ES-I3 (cell line): Measurements from ENCODE around the gene ZSCAN18.
A peak's percentile ranks its signal among the peaks of the same experiment; 100 is the strongest.

Source experiments
- H3K36me3 ChIP-seq: 2 replicates; pipeline ENCODE4 v1.6.1; 2013; ENCODE audit warnings: mild to moderate bottlenecking, low read length, control low read depth, moderate library complexity; ENCODE audit not compliant: insufficient read depth
- H3K4me1 ChIP-seq: 2 replicates; pipeline ENCODE4 v1.6.1; 2013; ENCODE audit warnings: mild to moderate bottlenecking, control low read depth, low read length; ENCODE audit not compliant: insufficient read depth
- H3K9ac ChIP-seq: 2 replicates; pipeline ENCODE4 v1.6.1; 2013; ENCODE audit warnings: low read depth, mild to moderate bottlenecking, low read length, moderate library complexity
- H3K9me3 ChIP-seq: 2 replicates; pipeline ENCODE4 v1.6.1; 2013; ENCODE audit warnings: mild to moderate bottlenecking, low read length, moderate library complexity; ENCODE audit not compliant: control insufficient read depth, insufficient read depth

ZSCAN18 gene

DNA sequence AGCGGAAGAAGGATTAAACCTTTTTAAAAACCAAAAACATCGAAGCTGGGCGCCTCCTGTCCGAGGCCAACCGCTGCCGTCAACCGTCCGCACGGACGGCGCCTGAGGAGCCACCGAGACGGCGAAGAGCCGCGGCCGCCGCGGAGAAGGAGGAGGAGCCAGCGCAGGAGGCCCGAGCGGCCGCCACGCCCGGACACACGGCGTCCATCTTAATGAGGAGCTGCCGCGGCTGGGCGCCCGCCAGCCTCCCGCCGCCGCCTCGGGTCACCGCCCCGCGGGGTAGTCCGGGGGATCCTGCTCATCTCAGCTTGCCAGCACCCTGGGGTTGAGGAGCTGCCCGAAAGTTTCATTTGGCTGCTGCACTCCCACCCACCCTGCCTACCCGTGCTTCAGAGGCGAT lies 53.6 kb downstream of the ZSCAN18 start:
- H3K9ac ChIP-seq, result no peak overlapping the region
- H3K36me3 ChIP-seq, result no peaks in the 10 kb centered on the region
- 0 out of 2 replicates have a peak, but pooled peaks cover under 1% of the 10 kb centered on the region for H3K9me3 ChIP-seq
- no peaks in the 10 kb centered on the region for H3K4me1 ChIP-seq

DNA sequence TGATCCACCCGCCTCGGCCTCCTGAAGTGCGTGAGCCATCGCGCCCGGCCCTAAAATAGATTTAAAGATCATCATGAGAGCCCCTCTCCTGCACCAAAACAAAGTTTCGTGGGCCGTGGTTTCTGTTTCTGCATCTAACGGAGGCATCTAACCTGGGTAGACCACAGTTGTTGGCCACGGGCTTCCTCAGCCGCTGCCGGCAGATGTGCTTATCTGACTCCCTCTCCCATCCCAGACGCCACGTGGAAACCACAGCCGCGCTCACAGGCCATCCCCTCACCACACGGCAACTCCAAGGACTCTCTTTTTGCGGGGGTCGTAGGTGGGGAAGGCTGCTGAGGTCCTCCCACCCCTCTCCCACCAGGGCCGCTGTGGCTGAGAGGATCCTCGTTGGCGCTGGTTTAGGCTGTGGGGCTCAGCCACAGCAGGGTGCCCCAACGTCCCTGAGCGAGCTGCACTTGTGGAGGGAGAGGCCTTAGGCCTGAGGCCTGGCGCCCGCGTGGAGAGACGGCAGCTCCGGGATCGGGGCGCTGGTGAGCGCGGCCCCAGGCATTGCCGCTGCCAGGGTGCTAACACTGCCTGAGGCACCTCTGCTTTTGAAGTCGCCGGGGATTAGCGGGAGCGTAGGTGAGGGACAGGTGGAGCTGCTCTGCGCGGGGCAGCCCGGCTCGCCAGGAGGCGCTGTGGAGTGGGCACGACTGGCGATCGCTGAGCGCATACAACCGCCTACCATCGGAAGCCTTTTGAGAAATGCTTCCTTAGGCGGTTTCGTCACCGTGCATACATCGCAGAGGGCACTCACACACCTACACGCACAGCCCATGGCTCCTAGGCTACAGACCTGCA lies 55.3 kb downstream of the ZSCAN18 start:
- no peak overlapping the region for H3K9ac ChIP-seq
- no peaks in the 10 kb centered on the region for H3K4me1 ChIP-seq
- H3K9me3 ChIP-seq, result no peaks in the 10 kb centered on the region
- H3K36me3 ChIP-seq, result no peaks in the 10 kb centered on the region

DNA sequence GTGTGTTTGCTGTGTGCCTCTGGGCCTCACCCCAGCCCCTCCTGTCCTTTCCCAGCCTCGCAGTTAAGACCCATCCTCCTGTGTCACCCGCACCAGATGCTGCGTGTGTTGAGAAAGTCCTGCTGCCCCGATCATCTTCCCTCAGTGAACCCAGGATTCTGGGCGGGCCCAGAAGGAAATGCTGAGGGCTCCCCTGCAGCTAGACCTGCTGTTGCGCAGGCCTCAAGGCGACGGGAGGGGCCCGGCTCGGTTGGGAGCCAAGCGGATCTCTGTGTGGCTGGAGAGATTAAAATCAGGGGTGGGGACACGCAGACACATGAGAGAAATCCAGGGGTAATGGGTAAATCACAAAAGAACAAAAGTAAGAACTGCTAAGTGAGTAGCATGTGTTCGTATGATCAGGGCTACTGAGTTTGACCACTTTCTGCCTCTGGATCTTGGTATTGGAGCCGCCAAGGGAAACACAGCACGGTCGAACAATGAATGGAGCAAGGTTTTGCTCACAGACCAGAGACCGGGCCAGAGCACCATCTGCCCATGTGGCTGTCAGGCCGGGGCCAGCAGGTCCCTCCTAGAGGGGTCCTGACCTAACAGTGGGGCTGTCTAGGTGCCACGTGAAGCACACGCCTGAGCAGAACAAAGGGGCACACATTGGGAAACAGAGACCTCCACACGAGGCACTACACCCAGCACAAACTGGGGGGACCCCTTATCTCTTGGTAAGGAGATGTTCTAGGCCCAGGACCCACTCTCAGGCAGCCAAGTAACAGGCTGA lies 57.1 kb downstream of the ZSCAN18 start:
- Histone ChIP-seq H3K9ac (no peak overlapping the region), H3K9me3 (no peaks in the 10 kb centered on the region), H3K4me1 (no peaks in the 10 kb centered on the region), H3K36me3 (no peaks in the 10 kb centered on the region)

DNA sequence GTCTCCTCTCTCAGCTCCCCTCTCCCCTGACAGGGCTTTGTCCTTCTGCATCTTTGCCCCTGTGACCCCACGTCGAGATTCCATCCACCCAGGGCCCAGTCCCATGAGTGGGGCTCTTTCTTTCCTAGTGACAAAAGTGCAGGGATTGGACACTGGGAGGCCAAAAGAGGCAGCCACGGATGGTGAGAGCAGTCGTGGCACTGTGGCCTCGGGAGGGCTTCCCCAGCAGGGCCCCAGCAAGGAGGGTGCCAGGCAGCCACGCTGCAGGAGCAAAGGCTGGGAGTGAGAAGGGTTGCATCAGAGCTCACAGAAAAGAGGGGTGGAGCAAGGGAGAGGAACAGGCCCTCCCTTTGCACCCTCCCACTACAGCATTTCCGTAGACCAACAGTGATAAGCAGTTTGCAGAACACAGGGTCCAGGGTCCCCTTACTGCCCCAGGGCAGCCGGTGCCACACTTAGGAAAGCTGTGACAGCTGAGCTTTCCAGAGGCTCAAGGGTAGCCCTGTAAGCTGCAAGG lies 59.3 kb downstream of the ZSCAN18 start:
- no peak overlapping the region for H3K9ac ChIP-seq
- no peaks in the 10 kb centered on the region for H3K9me3 ChIP-seq
- no peaks in the 10 kb centered on the region; the same call in 1 of the 2 replicates for H3K4me1 ChIP-seq
- no peaks in the 10 kb centered on the region for H3K36me3 ChIP-seq

DNA sequence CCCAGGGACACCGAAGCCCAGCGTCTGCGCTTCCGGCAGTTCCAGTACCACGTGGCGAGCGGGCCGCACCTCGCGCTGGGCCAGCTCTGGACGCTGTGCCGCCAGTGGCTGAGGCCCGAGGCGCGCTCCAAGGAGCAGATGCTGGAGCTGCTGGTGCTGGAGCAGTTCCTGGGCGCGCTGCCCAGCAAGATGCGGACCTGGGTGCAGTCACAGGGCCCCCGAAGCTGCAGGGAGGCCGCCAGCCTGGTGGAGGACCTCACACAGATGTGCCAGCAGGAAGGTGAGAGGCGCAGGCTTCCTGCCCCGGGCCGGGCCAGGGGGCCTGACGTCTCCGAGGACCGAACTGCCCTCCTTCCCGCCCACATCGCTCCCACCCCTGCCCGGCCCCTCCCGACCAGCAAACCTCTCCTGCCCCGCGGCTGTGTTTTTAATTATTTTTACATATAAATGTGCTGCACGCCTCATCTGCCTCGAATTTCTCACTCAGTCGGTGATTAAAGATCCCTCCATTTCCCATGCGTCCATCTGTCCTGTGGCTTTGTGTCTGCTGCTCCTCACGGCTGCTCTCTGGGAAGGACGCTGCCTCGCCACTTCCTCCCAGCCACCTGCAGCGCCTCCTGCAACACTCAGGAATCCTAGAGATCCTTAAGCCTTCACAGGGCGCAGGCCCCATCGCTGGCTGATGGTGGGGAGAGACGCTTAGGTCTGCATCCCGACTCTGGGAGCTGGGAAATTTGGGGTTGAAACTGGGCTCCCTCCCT lies 59.9 kb downstream of the ZSCAN18 start:
- Histone ChIP-seq H3K36me3 (no peaks in the 10 kb centered on the region), H3K4me1 (no peaks in the 10 kb centered on the region; the same call in 1 of the 2 replicates), H3K9me3 (no peaks in the 10 kb centered on the region), H3K9ac (no peak overlapping the region)

DNA sequence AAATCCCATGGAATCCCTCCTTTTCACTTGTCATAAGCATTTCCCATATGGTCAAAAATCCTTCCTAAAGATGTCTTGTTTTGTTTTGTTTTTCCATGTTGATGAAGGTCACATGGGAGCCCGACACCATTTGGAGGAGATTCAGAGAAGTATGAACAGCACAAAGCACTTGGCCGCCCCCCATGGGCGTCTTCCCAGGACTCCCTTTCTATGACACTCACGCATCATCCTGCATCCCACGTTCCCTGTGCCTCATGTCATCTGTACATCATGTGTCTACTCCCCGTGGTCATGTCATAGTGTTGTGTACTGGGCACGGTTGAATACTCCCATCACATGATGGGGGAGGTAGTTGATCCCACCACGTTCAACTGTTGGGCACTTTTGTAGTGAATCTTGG lies 62.2 kb downstream of the ZSCAN18 start:
- Histone ChIP-seq H3K4me1 (no peaks in the 10 kb centered on the region; the same call in 1 of the 2 replicates), H3K9me3 (no peaks in the 10 kb centered on the region), H3K36me3 (no peaks in the 10 kb centered on the region), H3K9ac (no peak overlapping the region)

DNA sequence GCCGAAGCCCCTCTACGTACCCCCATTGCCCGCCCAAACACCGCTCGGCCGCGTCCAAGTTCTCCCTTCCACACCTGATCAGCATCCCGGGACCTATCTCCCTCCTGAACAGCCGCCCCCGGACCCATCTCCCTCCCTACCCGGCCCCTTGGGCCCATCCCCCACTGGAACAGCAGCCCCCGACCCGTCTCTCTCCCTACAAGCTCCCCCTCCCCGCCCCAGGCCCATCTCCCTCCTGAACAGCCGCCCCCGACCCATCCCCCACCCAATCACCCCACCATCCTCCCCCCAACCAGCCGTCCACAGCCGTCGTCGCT lies 63.6 kb downstream of the ZSCAN18 start:
- H3K9ac ChIP-seq, result peak overlapping the region; percentile 42
- no peaks in the 10 kb centered on the region for H3K36me3 ChIP-seq
- no peaks in the 10 kb centered on the region; the same call in 1 of the 2 replicates for H3K4me1 ChIP-seq
- no peaks in the 10 kb centered on the region for H3K9me3 ChIP-seq
